Natural killer cell (primary cell): Measurements from ENCODE around the gene SEC14L1. TPM values are rescaled to one million over a fixed set of nuclear protein-coding genes. Genes with fewer than 3 reads are reported as not detected.

Source experiments
- ATAC-seq, 3 donors: fragments of 150-1000 bp in 2 of 3; fragments of 200-7000 bp in 1 of 3; cut with Tn5 transposase; 1 replicate in 1 of 3; 2 replicates in 2 of 3; pipeline ENCODE4 v1.10.0; 2021; ENCODE audit warnings: mild to moderate bottlenecking in 2 of 3, moderate library complexity in 2 of 3
- DNase-seq, 2 donors: peaks; one replicate each; pipeline versions ENCODE4 v3.0.0 to v3.0.0-alpha.2; 2013 to 2021; ENCODE audit warnings: mixed read lengths in 1 of 2
- H3K27ac ChIP-seq: one replicate; pipeline ENCODE4 v1.5.1; 2013; ENCODE audit warnings: mild to moderate bottlenecking, low read length
- H3K27me3 ChIP-seq: one replicate; pipeline ENCODE4 v1.6.1; 2013; ENCODE audit warnings: low read length; ENCODE audit not compliant: control insufficient read depth, insufficient read depth
- H3K36me3 ChIP-seq: one replicate; pipeline ENCODE4 v1.6.1; 2013; ENCODE audit warnings: low read length; ENCODE audit not compliant: control insufficient read depth, insufficient read depth
- H3K4me1 ChIP-seq: one replicate; pipeline ENCODE4 v1.6.1; 2013; ENCODE audit warnings: low read length; ENCODE audit not compliant: control insufficient read depth, insufficient read depth
- H3K4me3 ChIP-seq: one replicate; pipeline ENCODE4 v1.5.1; 2013; ENCODE audit warnings: low read length
- H3K9me3 ChIP-seq: one replicate; pipeline ENCODE4 v1.6.1; 2013; ENCODE audit warnings: low read length; ENCODE audit not compliant: control insufficient read depth, insufficient read depth
- H3K27ac Mint-ChIP-seq, 2 donors: one replicate each; pipeline ENCODE4 v1.8.0; 2022; ENCODE audit warnings: mild to moderate bottlenecking in 2 of 2, mixed read lengths in 2 of 2, moderate library complexity in 1 of 2
- H3K27me3 Mint-ChIP-seq, 2 donors: one replicate each; pipeline ENCODE4 v1.8.0; 2022; ENCODE audit warnings: low read depth in 2 of 2, mixed read lengths in 2 of 2
- H3K36me3 Mint-ChIP-seq: one replicate; pipeline ENCODE4 v1.8.0; 2022; ENCODE audit warnings: mixed read lengths
- H3K4me1 Mint-ChIP-seq, 2 donors: one replicate each; pipeline ENCODE4 v1.8.0; 2022; ENCODE audit warnings: mixed read lengths in 2 of 2
- H3K4me3 Mint-ChIP-seq: one replicate; pipeline ENCODE4 v1.8.0; 2022; ENCODE audit warnings: mild to moderate bottlenecking, moderate library complexity, mixed read lengths
- H3K9me3 Mint-ChIP-seq, 2 donors: one replicate each; pipeline ENCODE4 v1.8.0; 2022; ENCODE audit warnings: mixed read lengths in 2 of 2
- WGBS: methylation state at CpG from one replicate; pipeline ENCODE4 v1.1.7; 2013; ENCODE audit warnings: missing lambda C conversion rate; ENCODE audit not compliant: insufficient coverage; 5-methylcytosine and 5-hydroxymethylcytosine counted together
- intact Hi-C: fragments of 100-400 bp; cut with micrococcal nuclease; formaldehyde crosslinking; loops from one replicate; pipeline ENCODE4 v1.14.2; 2022
- total RNA-seq, 4 donors: library from RNA; stranded (reverse); fragments of 120-200 nt in 1 of 4; gene quantifications; one replicate each; pipeline versions ENCODE4 v1.2.3 to v1.2.4, GENCODE V29; 2013 to 2022
- TF ChIP-seq, protein P1 (sequence below): fragments of 200-600 bp; IDR thresholded peaks from one replicate; pipeline ENCODE4 v1.8.0; 2022; ENCODE audit warnings: antibody characterized with exemption

SEC14L1 gene
- total RNA-seq, 3 donors from 2014 or later (not counting 1 experiment from before 2014, with no cell fraction given) = 129 to 160 (median 129) TPM

DNA sequence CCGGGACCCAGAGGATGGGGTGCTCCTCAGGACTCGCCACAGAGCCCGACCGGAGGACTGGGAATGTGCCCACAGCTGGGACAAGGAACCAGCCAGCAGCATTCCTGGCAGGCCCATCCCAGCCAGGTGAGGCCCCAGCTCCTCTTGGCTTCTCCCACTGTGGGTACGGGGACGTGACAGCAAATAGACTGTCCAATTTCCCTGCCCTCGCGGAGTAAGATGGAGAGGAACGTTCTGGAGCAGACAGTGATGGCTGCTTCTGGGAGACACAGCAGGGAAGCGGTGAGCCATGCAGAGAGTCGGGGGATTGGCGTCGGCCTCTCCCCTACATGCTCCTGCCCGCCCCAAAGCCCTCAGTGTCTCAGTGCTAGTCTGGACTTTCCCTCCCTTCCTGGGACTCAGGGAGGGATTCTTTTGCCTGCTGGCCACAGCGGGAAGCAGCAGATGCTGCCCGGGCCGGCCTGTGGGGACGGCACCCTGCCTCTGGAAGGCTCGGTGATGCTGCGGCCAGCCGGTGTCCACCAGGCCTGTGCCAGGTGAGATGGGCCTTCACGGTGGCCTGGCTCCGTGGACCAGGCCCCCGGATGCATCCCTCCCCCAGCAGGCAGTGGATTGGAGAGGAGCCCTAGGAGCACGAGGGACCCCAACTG lies 89.1 kb downstream of the SEC14L1 start:
- Histone ChIP-seq H3K9me3 (no peaks in the 10 kb centered on the region), H3K4me1 (peaks cover 3% of the 10 kb centered on the region), H3K36me3 (no peaks in the 10 kb centered on the region), H3K4me3 (no peak overlapping the region), H3K27ac (no peak overlapping the region), H3K27me3 (no peaks in the 10 kb centered on the region)
- Mint-ChIP-seq H3K9me3 (no peaks in the 10 kb centered on the region), H3K4me3 (no peak overlapping the region), H3K36me3 (no peaks in the 10 kb centered on the region), H3K27ac (peak overlapping the region in 1 of 2 donors; percentile 42), H3K27me3 (no peaks in the 10 kb centered on the region), H3K4me1 (peaks cover 1 to 4% of the 10 kb centered on the region in 2 donors)
- 95% methylated on average over 25 of the region's 25 CpGs for WGBS
- intact Hi-C loops = no loop called here
- TF ChIP-seq, protein P1, sequence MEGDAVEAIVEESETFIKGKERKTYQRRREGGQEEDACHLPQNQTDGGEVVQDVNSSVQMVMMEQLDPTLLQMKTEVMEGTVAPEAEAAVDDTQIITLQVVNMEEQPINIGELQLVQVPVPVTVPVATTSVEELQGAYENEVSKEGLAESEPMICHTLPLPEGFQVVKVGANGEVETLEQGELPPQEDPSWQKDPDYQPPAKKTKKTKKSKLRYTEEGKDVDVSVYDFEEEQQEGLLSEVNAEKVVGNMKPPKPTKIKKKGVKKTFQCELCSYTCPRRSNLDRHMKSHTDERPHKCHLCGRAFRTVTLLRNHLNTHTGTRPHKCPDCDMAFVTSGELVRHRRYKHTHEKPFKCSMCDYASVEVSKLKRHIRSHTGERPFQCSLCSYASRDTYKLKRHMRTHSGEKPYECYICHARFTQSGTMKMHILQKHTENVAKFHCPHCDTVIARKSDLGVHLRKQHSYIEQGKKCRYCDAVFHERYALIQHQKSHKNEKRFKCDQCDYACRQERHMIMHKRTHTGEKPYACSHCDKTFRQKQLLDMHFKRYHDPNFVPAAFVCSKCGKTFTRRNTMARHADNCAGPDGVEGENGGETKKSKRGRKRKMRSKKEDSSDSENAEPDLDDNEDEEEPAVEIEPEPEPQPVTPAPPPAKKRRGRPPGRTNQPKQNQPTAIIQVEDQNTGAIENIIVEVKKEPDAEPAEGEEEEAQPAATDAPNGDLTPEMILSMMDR = no peak
- no peak for ATAC-seq
- no peak for DNase-seq

DNA sequence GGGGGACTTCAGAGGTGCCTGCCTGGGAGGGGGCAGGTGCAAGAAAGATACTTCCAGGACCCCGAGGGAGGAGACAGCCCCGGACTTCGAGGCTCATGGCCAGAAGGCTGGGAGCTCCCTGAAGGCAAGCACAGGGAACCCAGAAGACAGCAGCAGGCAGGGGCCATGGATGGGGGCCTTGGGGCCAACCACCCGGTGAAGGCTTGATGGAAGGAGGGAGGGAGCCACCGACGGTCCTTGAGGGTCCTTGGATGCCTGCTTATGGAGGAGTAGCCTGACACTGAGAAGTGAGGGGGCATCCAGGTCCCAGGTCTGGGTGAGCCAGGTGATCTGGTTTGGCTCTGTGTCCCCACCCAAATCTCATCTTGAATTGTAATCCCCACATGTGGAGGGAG lies 89.7 kb downstream of the SEC14L1 start:
- Histone ChIP-seq H3K36me3 (no peaks in the 10 kb centered on the region), H3K9me3 (no peaks in the 10 kb centered on the region), H3K4me1 (peaks cover 8% of the 10 kb centered on the region), H3K4me3 (no peak overlapping the region), H3K27me3 (no peaks in the 10 kb centered on the region), H3K27ac (no peak overlapping the region)
- Mint-ChIP-seq H3K4me3 (no peak overlapping the region), H3K4me1 (peaks cover 7 to 9% of the 10 kb centered on the region in 2 donors), H3K9me3 (no peaks in the 10 kb centered on the region), H3K27ac (peak overlapping the region in 1 of 2 donors; percentile 42), H3K36me3 (no peaks in the 10 kb centered on the region), H3K27me3 (no peaks in the 10 kb centered on the region)
- DNase-seq (no peak), ATAC-seq (no peak)
- TF ChIP-seq, protein P1 = no peak
- 96% methylated on average over 6 of the region's 6 CpGs for WGBS
- intact Hi-C loops = no loop called here

DNA sequence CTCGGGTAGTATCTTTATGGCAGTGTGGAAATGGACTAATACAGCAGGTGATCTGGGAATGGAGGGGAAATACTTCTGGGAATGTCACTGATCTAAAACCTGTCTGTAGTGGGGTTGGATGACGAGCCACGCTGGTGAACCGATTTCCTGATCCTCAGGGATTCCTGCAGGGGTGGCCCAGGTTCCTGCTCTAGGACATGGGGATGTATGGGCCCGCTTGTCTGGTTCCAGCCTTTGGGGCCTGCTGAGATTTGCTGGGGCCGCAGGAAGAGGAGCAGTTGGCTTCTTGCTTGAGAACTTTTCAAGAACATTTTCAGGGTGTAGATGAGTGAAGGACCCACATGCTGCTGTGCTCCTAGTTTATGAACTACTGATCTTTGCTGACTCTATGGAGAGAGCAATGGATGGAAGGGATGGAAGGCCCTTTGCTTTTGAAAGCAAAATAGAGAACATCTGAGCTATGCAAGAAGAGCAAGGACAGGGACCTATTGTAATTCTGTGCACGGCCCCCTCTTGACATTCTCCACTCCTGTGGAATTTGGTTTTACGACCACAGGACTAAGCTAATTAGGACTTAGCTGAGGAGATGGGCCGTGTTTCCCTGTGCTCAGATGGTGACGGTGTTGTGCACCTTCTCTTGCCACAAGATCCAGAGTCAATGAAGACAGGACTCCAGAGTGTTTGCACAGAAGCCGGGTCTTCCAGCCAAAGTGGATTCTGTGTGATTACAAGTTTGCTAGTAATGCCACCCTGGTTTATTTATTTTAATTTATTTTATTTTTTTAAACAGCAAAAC lies 90.5 kb downstream of the SEC14L1 start:
- Histone ChIP-seq H3K9me3 (no peaks in the 10 kb centered on the region), H3K4me1 (peaks cover 16% of the 10 kb centered on the region), H3K27me3 (no peaks in the 10 kb centered on the region), H3K4me3 (no peak overlapping the region), H3K27ac (no peak overlapping the region), H3K36me3 (no peaks in the 10 kb centered on the region)
- Mint-ChIP-seq H3K36me3 (no peaks in the 10 kb centered on the region), H3K4me1 (peaks cover 12 to 14% of the 10 kb centered on the region in 2 donors), H3K27ac (no peak overlapping the region), H3K9me3 (no peaks in the 10 kb centered on the region), H3K27me3 (no peaks in the 10 kb centered on the region), H3K4me3 (no peak overlapping the region)
- DNase-seq (no peak), ATAC-seq (no peak)
- WGBS = 88% methylated on average over 11 of the region's 11 CpGs
- TF ChIP-seq, protein P1 = no peak
- intact Hi-C loops = no loop called here
